GM12873 (cell line): Measurements from ENCODE around the gene PLCD3.

ENCODE experiments used
- TF ChIP-seq, protein P1 (sequence below): IDR thresholded peaks from 2 replicates; pipeline ENCODE4 v1.5.1; 2012; ENCODE audit warnings: low read depth, mild to moderate bottlenecking, moderate library complexity, low read length, control low read depth; ENCODE audit not compliant: insufficient read depth; ENCODE audit errors: missing control alignments

The PLCD3 gene

DNA sequence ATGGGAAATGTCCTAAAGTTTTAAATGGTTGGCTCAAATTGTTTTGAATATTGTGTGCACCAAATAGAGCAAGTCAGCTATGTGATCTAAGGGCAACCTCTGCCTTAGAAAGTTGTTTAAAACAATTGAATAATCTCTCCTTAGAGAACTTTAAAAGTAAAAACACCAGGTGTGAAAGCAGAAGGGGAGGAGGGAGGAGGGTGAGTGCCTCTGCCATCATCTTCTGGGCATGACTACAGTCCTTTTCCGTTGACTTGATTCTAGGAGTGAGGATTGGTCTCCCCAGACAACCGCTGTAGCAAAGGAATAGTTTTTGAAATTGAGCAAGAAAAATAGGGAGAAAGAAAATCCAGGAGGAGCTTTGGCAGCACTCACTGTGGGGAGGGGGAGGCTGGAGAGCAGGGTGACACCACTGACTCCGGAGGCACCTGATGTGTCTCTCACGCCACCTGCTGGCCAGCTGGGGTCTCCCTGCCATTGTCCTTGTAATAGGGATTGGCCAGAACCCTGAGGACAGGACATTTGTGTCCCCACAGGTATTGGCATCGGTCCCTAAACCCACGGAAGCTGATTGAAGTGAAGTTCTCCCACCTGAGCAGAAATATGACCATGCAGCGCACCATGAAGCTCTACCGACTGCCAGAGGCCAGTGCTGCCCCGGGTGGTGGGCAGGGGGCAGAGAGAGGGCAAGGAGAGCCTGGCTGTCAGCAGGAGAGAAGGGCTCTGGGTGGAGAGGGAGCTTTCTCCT is 33.3 kb downstream of the PLCD3 start:
- TF ChIP-seq, protein P1, sequence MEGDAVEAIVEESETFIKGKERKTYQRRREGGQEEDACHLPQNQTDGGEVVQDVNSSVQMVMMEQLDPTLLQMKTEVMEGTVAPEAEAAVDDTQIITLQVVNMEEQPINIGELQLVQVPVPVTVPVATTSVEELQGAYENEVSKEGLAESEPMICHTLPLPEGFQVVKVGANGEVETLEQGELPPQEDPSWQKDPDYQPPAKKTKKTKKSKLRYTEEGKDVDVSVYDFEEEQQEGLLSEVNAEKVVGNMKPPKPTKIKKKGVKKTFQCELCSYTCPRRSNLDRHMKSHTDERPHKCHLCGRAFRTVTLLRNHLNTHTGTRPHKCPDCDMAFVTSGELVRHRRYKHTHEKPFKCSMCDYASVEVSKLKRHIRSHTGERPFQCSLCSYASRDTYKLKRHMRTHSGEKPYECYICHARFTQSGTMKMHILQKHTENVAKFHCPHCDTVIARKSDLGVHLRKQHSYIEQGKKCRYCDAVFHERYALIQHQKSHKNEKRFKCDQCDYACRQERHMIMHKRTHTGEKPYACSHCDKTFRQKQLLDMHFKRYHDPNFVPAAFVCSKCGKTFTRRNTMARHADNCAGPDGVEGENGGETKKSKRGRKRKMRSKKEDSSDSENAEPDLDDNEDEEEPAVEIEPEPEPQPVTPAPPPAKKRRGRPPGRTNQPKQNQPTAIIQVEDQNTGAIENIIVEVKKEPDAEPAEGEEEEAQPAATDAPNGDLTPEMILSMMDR = peak; percentile 95

DNA sequence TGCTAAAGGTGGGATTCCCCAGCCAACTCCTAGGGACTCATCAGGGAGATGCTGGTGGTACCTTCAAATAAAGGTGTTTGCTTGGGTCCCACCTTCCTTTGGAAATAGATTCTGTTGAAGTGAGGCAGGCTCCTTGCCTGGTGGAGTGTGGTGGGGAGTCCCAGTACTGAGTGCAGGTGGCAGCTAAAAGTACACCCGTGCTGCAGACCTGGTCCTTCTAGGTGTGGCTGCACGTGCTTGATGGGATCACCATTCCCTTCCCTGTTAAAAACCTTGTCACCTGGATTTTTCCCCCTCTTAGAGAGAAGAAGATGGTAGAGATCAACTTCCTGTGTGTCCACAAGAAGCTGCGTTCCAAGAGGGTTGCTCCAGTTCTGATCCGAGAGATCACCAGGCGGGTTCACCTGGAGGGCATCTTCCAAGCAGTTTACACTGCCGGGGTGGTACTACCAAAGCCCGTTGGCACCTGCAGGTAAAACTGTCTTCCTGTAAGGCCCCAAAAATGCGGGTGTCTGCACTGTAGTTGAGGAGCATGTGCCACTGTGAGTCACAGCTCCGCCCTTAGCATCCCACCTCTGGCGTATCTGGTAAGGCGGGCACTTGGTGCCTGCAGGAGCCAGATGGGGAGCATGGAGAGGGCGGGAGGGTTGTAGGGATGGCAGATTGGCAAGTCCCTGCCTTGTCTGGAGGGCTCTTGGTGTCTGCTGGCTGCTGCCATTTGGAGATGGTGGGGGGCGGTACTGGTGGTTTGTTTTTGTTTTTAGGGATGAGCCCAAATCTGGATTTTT is 34.0 kb downstream of the PLCD3 start:
- TF ChIP-seq, protein P1 = no peak

DNA sequence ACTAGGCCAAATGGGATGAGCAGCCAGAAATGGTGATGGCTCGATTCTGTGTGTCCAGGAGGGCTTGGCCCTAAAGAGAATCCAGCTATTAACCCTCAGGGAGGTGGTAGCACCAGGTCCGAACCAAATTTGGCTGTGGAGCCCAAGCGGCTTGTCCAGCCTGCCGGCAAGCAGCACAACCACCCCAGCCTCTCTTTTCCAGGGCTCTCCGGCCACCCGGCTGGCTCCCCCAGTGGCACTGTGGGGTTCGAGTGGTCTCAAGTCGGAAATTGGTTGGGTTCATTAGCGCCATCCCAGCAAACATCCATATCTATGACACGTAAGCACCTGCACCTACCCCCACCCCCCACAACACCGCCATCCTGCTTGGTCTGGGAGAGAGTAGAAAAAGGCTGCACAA is 35.4 kb downstream of the PLCD3 start:
- TF ChIP-seq, protein P1 = no peak

DNA sequence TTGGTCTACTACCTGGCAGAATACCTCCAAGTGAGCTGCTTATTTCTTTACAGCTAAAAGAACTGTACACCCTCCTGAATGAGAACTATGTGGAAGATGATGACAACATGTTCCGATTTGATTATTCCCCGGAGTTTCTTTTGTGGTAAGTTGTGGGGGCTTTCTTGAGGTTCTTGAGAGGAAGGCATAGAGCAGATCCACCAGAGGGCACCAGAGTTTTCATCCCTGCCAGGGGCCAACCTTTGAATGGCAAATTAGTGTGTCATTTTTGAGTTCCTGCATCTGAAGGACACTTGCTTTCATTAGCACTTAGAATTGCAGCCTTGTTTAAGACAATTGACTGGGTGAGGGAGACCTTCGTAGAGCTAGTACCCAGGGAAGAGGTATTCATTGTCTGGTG is 36.2 kb downstream of the PLCD3 start:
- TF ChIP-seq, protein P1 = peak; percentile 54

DNA sequence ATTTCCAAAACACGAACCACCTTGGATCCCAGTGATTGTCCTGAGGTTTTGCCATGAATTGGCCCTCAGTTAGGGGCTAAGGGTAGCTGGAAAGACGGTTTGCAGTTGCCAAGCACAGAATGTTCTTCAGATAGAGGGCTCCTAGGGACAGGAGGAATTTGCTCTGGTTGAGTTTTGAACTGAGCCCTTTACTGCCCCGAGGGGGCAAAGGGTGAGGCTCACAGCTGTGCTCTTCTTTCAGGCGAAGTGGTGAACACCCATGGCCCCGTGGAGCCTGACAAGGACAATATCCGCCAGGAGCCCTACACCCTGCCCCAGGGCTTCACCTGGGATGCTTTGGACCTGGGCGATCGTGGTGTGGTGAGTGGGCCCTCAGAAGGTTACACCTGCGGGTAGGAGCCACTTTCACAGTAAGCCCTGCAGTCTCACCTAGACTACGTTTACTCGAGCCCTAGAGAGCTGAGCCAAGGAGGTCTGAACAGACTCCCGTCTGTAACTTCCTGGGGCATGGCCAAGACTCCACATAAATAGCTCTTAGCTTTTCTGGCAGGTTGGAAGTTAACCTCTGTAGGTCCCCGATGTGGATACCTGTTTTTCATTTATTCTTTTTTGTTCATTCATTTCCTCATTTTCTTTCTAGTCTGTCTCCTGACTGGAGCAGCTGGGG is 38.7 kb downstream of the PLCD3 start:
- TF ChIP-seq, protein P1 = no peak

DNA sequence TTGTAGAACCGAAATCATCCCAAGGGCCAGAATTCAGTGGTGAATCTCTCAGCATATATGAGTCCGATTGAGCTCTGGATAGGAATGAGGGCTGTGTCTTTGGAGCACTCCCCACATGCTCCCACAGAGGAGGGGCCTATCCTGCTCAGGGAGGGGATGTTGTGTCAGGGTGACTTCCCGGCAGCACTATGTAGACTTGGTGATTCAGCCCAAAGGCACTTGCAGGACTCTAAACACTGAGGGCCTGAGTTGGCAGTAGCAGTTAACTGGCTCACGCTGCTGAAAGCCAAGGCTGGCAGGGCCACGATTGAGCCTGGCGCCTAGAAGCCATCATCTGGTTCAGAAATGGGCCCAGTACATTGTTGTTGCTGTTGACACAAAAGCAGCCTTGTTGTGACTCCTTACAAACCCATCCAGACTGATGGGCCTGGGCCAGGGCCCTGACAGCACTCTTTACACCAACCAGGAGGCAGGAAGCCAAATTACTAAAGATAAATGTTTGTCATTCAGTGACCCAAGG is 39.3 kb downstream of the PLCD3 start:
- TF ChIP-seq, protein P1 = no peak
